SH-SY5Y (cell line): ENCODE measurements around the gene RACK1.

Source experiments
- GATA2 ChIP-seq: IDR thresholded peaks from 2 replicates; pipeline ENCODE4 v1.6.1; 2011; ENCODE audit warnings: mild to moderate bottlenecking, low read depth, low read length
- GATA3 ChIP-seq: IDR thresholded peaks from 2 replicates; pipeline ENCODE4 v1.6.1; 2011; ENCODE audit warnings: low read depth, mild to moderate bottlenecking, low read length, moderate library complexity

DNA sequence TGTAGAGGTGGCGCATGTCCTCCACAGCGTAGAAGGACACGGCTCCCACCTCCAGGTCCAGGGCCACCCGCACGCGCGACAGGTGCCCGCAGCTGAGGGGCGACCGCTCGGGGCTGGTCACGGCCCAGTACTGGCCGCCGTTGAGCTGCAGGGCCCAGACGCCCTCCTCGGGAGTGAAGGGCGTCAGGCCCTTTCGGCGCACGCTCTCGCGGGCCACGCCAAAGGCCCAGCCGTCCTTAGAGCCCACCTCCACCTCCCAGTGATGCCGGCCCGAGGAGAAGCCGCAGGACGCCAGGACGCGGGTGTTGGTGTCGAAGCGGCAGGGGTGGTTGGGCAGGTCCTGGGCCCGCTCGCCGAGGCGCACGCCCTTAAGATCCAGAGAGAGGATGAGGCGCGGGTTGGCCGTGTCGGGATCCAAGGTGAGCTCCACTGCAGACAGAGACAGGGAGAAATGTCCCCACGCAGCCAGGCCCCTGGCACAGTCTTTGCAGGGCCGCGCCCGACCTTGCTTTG lies 48.4 kb downstream of the RACK1 start:
- TF ChIP-seq GATA2 (no peak), GATA3 (no peak)
